Adrenal gland (tissue), 5 donors: ENCODE data around the gene PRPF18.

Experiments
- CTCF ChIP-seq, 6 experiments: fragments of 450-650 bp in 4 of 6; fragments of 200-600 bp in 2 of 6; sonication (generic) in 1 of 6; IDR thresholded peaks; 1 replicate in 5 of 6; 2 replicates in 1 of 6; pipeline versions ENCODE4 v1.5.1 to v1.8.0; 2016 to 2021; ENCODE audit warnings: antibody characterized with exemption in 6 of 6, mild to moderate bottlenecking in 2 of 6, moderate library complexity in 1 of 6
- POLR2A ChIP-seq, 2 donors: fragments of 450-650 bp; IDR thresholded peaks; one replicate each; pipeline ENCODE4 v1.6.1; 2017; ENCODE audit warnings: antibody characterized with exemption in 2 of 2, mild to moderate bottlenecking in 2 of 2, moderate library complexity in 1 of 2
- donor health status: DM: no; HTN: no; CAD: no.

- TF ChIP-seq CTCF (IDR thresholded peaks at IDR 0.05) = no peak
- TF ChIP-seq POLR2A (IDR thresholded peaks at IDR 0.05) = no peak
Observed at GRCh38 chr10:13652860-13653259, 66.1 kb downstream of the PRPF18 start.
